HepG2 (cell line): ENCODE measurements around the gene HELB. TPM values are rescaled to one million over a fixed set of nuclear protein-coding genes. Genes with fewer than 3 reads are reported as not detected.

Source experiments
- ATAC-seq: fragments of 200-7000 bp; cut with Tn5 transposase; 3 replicates; pipeline ENCODE4 v1.9.1; 2020; ENCODE audit warnings: mild to moderate bottlenecking, moderate library complexity
- BruUV-seq: library from RNA; stranded (reverse); fragments of 400-500 nt; replicated peaks from 2 replicates; lab custom pipeline; 2021; lab: Mats Ljungman, UMichigan
- CTCF ChIA-PET: fragments of 300-600 bp; formaldehyde crosslinking; extraction: SDS; loops from one replicate; lab custom pipeline; 2021; ENCODE audit warnings: low total read pairs, inconsistent platforms, low intra/inter-chr PET ratio; lab: Yijun Ruan, JAX
- POLR2A ChIA-PET: fragments of 350-600 bp; sonication (Branson Sonifier 250); formaldehyde crosslinking; loops from one replicate; lab custom pipeline; 2020; ENCODE audit warnings: antibody characterized with exemption, inconsistent platforms; lab: Yijun Ruan, JAX
- DNase-seq: peaks from one replicate; pipeline ENCODE4 v3.0.0-alpha.2; 2015; ENCODE audit warnings: low spot score
- FAIRE-seq: peaks from 3 replicates; lab custom pipeline; 2011; peaks lifted over from hg19 to GRCh38; lab: Jason Lieb, UNC
- H2AFZ ChIP-seq: one replicate; pipeline ENCODE4 v1.6.1; 2011; ENCODE audit warnings: low read length, inconsistent platforms
- H3K27ac ChIP-seq: fragments of 300-600 bp; 3 replicates; pipeline ENCODE4 v1.8.0; 2011; ENCODE audit warnings: mixed run types, mild to moderate bottlenecking, mixed read lengths, low read length, inconsistent platforms; ENCODE audit not compliant: insufficient read depth; ENCODE audit errors: extremely low read length
- H3K27me3 ChIP-seq, 2 experiments: fragments of 200-600 bp in 1 of 2; 2 replicates in 1 of 2; 3 replicates in 1 of 2; pipeline versions ENCODE4 v1.6.0 to v1.8.0; 2011; ENCODE audit warnings: low read length in 2 of 2, mild to moderate bottlenecking in 2 of 2, moderate library complexity in 2 of 2, inconsistent platforms in 1 of 2; ENCODE audit not compliant: insufficient read depth in 2 of 2, control insufficient read depth in 1 of 2
- H3K36me3 ChIP-seq, 2 experiments: fragments of 200-600 bp in 1 of 2; replicated peaks in 1 of 2; 2 replicates in 1 of 2; 3 replicates in 1 of 2; pipeline versions ENCODE4 v1.5.1 to v1.8.0; 2011; ENCODE audit warnings: low read length in 2 of 2, inconsistent platforms in 1 of 2; ENCODE audit not compliant: insufficient read depth in 2 of 2, control insufficient read depth in 1 of 2
- H3K4me1 ChIP-seq: 2 replicates; pipeline ENCODE4 v1.5.1; 2012; ENCODE audit warnings: low read length, inconsistent platforms; ENCODE audit not compliant: insufficient read depth
- H3K4me2 ChIP-seq: 2 replicates; pipeline ENCODE4 v1.6.0; 2011; ENCODE audit warnings: low read depth, low read length, inconsistent platforms
- H3K4me3 ChIP-seq, 3 experiments: fragments of 200-600 bp in 1 of 3; sonication (generic), shearing (Covaris generic) in 1 of 3; replicated peaks in 1 of 3; 2 replicates each; pipeline ENCODE4 v1.5.1; 2011 to 2016; ENCODE audit warnings: low read length in 3 of 3, inconsistent platforms in 2 of 3, low read depth in 2 of 3, mild to moderate bottlenecking in 2 of 3, control low read depth in 1 of 3, mixed read lengths in 1 of 3; ENCODE audit not compliant: insufficient read depth in 1 of 3
- H3K79me2 ChIP-seq: one replicate; pipeline ENCODE4 v1.6.1; 2011; ENCODE audit warnings: low read length, inconsistent platforms; ENCODE audit not compliant: insufficient read depth
- H3K9ac ChIP-seq: 2 replicates; pipeline ENCODE4 v1.6.0; 2011; ENCODE audit warnings: mild to moderate bottlenecking, low read depth, low read length, inconsistent platforms; ENCODE audit not compliant: insufficient read depth
- H3K9me3 ChIP-seq: 2 replicates; pipeline ENCODE4 v1.5.1; 2012; ENCODE audit warnings: mild to moderate bottlenecking, low read length
- H4K20me1 ChIP-seq: 2 replicates; pipeline ENCODE4 v1.6.0; 2011; ENCODE audit warnings: inconsistent platforms, mild to moderate bottlenecking, low read length, moderate library complexity; ENCODE audit not compliant: insufficient read depth
- KAT7 ChIP-seq: IDR thresholded peaks from 2 replicates; pipeline ENCODE4 v1.6.1; 2018; ENCODE audit warnings: borderline replicate concordance, missing compliant biosample characterization
- KLF11 ChIP-seq: IDR thresholded peaks from 2 replicates; pipeline ENCODE4 v1.6.1; 2016; ENCODE audit warnings: missing compliant biosample characterization
- KLF15 ChIP-seq: sonication (generic); formaldehyde crosslinking; IDR thresholded peaks from 2 replicates; pipeline ENCODE4 v1.8.1; 2023; ENCODE audit warnings: borderline replicate concordance, mild to moderate bottlenecking, inconsistent platforms, missing genetic modification reagents, mixed read lengths
- NCOA5 ChIP-seq: sonication (generic); formaldehyde crosslinking; IDR thresholded peaks from 2 replicates; pipeline ENCODE4 v1.4.0; 2020; ENCODE audit warnings: missing genetic modification reagents
- PRDM15 ChIP-seq: sonication (generic); formaldehyde crosslinking; IDR thresholded peaks from 2 replicates; pipeline ENCODE4 v1.4.0; 2020; ENCODE audit warnings: missing genetic modification reagents
- ZFP62 ChIP-seq: sonication (generic); formaldehyde crosslinking; IDR thresholded peaks from 2 replicates; pipeline ENCODE4 v1.4.0; 2020; ENCODE audit warnings: missing genetic modification reagents
- ZNF33B ChIP-seq: sonication (generic); formaldehyde crosslinking; IDR thresholded peaks from 2 replicates; pipeline ENCODE4 v1.5.1; 2020; ENCODE audit warnings: mild to moderate bottlenecking, missing genetic modification reagents
- ZNF451 ChIP-seq: sonication (generic); formaldehyde crosslinking; IDR thresholded peaks from 2 replicates; pipeline ENCODE4 v1.5.0; 2020; ENCODE audit warnings: mild to moderate bottlenecking, missing genetic modification reagents
- ZNF777 ChIP-seq: sonication (generic); formaldehyde crosslinking; IDR thresholded peaks from 2 replicates; pipeline ENCODE4 v1.4.0; 2020; ENCODE audit warnings: missing genetic modification reagents
- WGBS: methylation state at CpG from one replicate; pipeline ENCODE4 v1.1.6; 2017; ENCODE audit warnings: low lambda C conversion rate; 5-methylcytosine and 5-hydroxymethylcytosine counted together
- in situ Hi-C: cut with HindIII; loops from 2 replicates; pipeline ENCODE4 v1.10.0; 2017; ENCODE audit warnings: low pct_unique_long_range_greater_than_20kb; ENCODE audit not compliant: extremely low pct_ligation_motif_present
- intact Hi-C: fragments of 100-400 bp; cut with micrococcal nuclease; formaldehyde crosslinking; loops from one replicate; pipeline ENCODE4 v1.10.0; 2022; ENCODE audit not compliant: unreplicated experiment
- polyA plus RNA-seq, 8 experiments: library from polyadenylated mRNA; depleted of rRNA in 3 of 8; stranded (reverse) in 7 of 8; unstranded in 1 of 8; fragments of >200 nt; fragmentation: Illumina TruSeq in 4 of 8; extraction: Trizol in 4 of 8; gene quantifications; 2 replicates each; pipeline versions ENCODE4 v1.2.1 to v1.2.3, GENCODE V29; 2011 to 2016; ENCODE audit warnings: low read depth in 4 of 8, missing spikeins in 1 of 8, mixed read lengths in 1 of 8; ENCODE audit not compliant: insufficient read depth in 1 of 8
- total RNA-seq, 5 experiments: library from RNA; depleted of rRNA; stranded (reverse); fragments of >200 nt; fragmentation: Illumina TruSeq; extraction: Trizol; gene quantifications; 2 replicates each; pipeline ENCODE4 v1.2.3, GENCODE V29; 2016; ENCODE audit warnings: low read depth in 1 of 5

Gene HELB
- total and polyA plus RNA-seq, 2 of the 13 experiments (the other 11 are each of a cell fraction or from before 2014, with no cell fraction given), result 1.7 to 3.7 TPM

- TF ChIP-seq PRDM15 (CRISPR knock-in tag), result no peak
- no peak for TF ChIP-seq ZNF33B
- TF ChIP-seq KAT7, result no peak
- no peak for TF ChIP-seq KLF11 (CRISPR knock-in tag)
- no peak for TF ChIP-seq ZNF451
- TF ChIP-seq ZFP62 (CRISPR knock-in tag), result no peak
- TF ChIP-seq, all 625 proteins: peak for 0
Observed at GRCh38 chr12:66319266-66319954, 17.1 kb downstream of the HELB start (continued).

- ATAC-seq (no peak), DNase-seq (no peak)
- no peak overlapping the region for H3K27ac ChIP-seq
- intact Hi-C loops (no loop called here), in situ Hi-C loops (no loop called here)
- no peaks in the 10 kb centered on the region; the same call in 1 of the 2 replicates for H4K20me1 ChIP-seq
- CTCF ChIA-PET, result no interaction called here
- 0 out of 5 replicates have a peak, but pooled peaks cover 0 to 6% of the 10 kb centered on the region in 2 experiments for H3K36me3 ChIP-seq
- H3K4me1 ChIP-seq, result no peaks in the 10 kb centered on the region
- H3K4me3 ChIP-seq, result no peak overlapping the region
- no peaks in the 10 kb centered on the region for H3K79me2 ChIP-seq
- TF ChIP-seq NCOA5 (CRISPR knock-in tag) (no peak), KLF15 (CRISPR knock-in tag) (no peak), ZNF777 (CRISPR knock-in tag) (no peak)
- TF ChIP-seq, all 625 proteins: peak for 0
- Histone ChIP-seq H3K4me2 (no peak overlapping the region), H3K27me3 (no peaks in the 10 kb centered on the region), H3K9me3 (no peaks in the 10 kb centered on the region), H2AFZ (no peak overlapping the region), H3K9ac (no peak overlapping the region)
- WGBS, result 96% methylated on average over 3 of the region's 3 CpGs
- BruUV-seq, result no TSS peak
- POLR2A ChIA-PET, result no interaction called here
- no peak for FAIRE-seq
Observed at GRCh38 chr12:66320996-66321395, 18.7 kb downstream of the HELB start.
